KG1 (cell line): Measurements from ENCODE around the gene TNNC2.
"Not testable (repeated sequence)": the region's sequence is repeated elsewhere in the genome, so short reads cannot be mapped to it uniquely, and the experiment has no call there.

Source experiments
- DNase-seq: peaks from one replicate; lab custom pipeline; 2025; lab: John Stamatoyannopoulos, UW

Gene TNNC2

GRCh38 chr20:45848969-45849582 lies 22.0 kb upstream of the TNNC2 start:
- no peak for DNase-seq

- DNase-seq, result no peak
These were observed 21.3 kb upstream of the TNNC2 start for GRCh38 chr20:45848421-45848820.

- DNase-seq, result no peak
These were observed 18.3 kb upstream of the TNNC2 start for GRCh38 chr20:45845452-45845851.

- DNase-seq, result no peak
These were observed 16.4 kb upstream of the TNNC2 start for GRCh38 chr20:45843506-45843905.

GRCh38 chr20:45842169-45842812 lies 15.2 kb upstream of the TNNC2 start:
- no peak for DNase-seq

GRCh38 chr20:45841407-45842129 lies 14.5 kb upstream of the TNNC2 start:
- no peak for DNase-seq

- no peak for DNase-seq
These were observed 13.6 kb upstream of the TNNC2 start for GRCh38 chr20:45840700-45841198.

- DNase-seq, result no peak
These were observed 9.7 kb upstream of the TNNC2 start for GRCh38 chr20:45836841-45837240.

- no peak for DNase-seq
These were observed 8.7 kb upstream of the TNNC2 start for GRCh38 chr20:45835825-45836224.

GRCh38 chr20:45835329-45835765 lies 8.2 kb upstream of the TNNC2 start:
- no peak for DNase-seq

- DNase-seq, result no peak
These were observed 7.7 kb upstream of the TNNC2 start for GRCh38 chr20:45834797-45835161.

GRCh38 chr20:45833883-45834796 lies 7.0 kb upstream of the TNNC2 start:
- DNase-seq, result no peak

GRCh38 chr20:45833030-45833882 lies 6.1 kb upstream of the TNNC2 start, which contains the start of gene SNX21:
TSS of gene SNX21 (plus strand) at chr20:45833799. CDS start at chr20:45833920, 121 bp downstream.
- DNase-seq, result no peak

- DNase-seq, result no peak
These were observed 5.5 kb upstream of the TNNC2 start for GRCh38 chr20:45832619-45833018.

- not testable (repeated sequence) for DNase-seq
These were observed 2.6 kb upstream of the TNNC2 start for GRCh38 chr20:45829673-45830106.

- DNase-seq, result no peak
These were observed 1.5 kb upstream of the TNNC2 start for GRCh38 chr20:45828589-45828988.

GRCh38 chr20:45827712-45828111 lies 600 bp upstream of the TNNC2 start:
- DNase-seq, result no peak

GRCh38 chr20:45826381-45827019 lies 612 bp downstream of the TNNC2 start:
- DNase-seq, result no peak

GRCh38 chr20:45823949-45824835 lies 2.9 kb downstream of the TNNC2 start:
- no peak for DNase-seq
